Ovary (tissue), 3 donors: Measurements from ENCODE around the gene SLC30A7.

Experiments
- CTCF ChIP-seq, 3 donors: fragments of 450-650 bp in 2 of 3; fragments of 200-600 bp in 1 of 3; IDR thresholded peaks; one replicate each; pipeline versions ENCODE4 v1.5.1 to v1.8.0; 2016 to 2022; ENCODE audit warnings: antibody characterized with exemption in 3 of 3, mild to moderate bottlenecking in 1 of 3
- EP300 ChIP-seq: sonication (generic); formaldehyde crosslinking; IDR thresholded peaks from one replicate; pipeline ENCODE4 v1.6.1; 2017; ENCODE audit warnings: antibody characterized with exemption
- POLR2A ChIP-seq: fragments of 450-650 bp; IDR thresholded peaks from one replicate; pipeline ENCODE4 v1.6.1; 2017; ENCODE audit warnings: antibody characterized with exemption, mild to moderate bottlenecking, moderate library complexity
- donor health status: DM: no; HTN: no; CAD: no.

GRCh38 chr1:100952104-100952745, 56.3 kb downstream of the SLC30A7 start:
- TF ChIP-seq POLR2A, result no peak
- TF ChIP-seq CTCF (IDR thresholded peaks at IDR 0.05), result no peak
- TF ChIP-seq EP300, result no peak
